ENCODE data around the gene YOD1. TPM values are rescaled to one million over a fixed set of nuclear protein-coding genes. Genes with fewer than 3 reads are reported as not detected.

YOD1 gene
- total and polyA plus RNA-seq, 2 of the 13 experiments (the other 11 are each of a cell fraction or from before 2014, with no cell fraction given): 3.4 to 9.1 TPM

- TF ChIP-seq MBNL3 (CRISPR knock-in tag; conservative IDR thresholded peaks at IDR 0.05) (no peak), NRL (CRISPR knock-in tag; IDR thresholded peaks at IDR 0.05; ENCODE audit: borderline replicate concordance) (no peak), ZNF879 (CRISPR knock-in tag; IDR thresholded peaks at IDR 0.05) (no peak), ZNF644 (CRISPR knock-in tag; IDR thresholded peaks at IDR 0.05; ENCODE audit: low read depth) (peak; percentile 90), ZNF878 (CRISPR knock-in tag; IDR thresholded peaks at IDR 0.05) (no peak), IKZF4 (CRISPR knock-in tag; IDR thresholded peaks at IDR 0.05; ENCODE audit: borderline replicate concordance, low read depth, not compliant biosample characterization) (no peak), ZBTB42 (CRISPR knock-in tag; IDR thresholded peaks at IDR 0.05) (no peak), KDM5A (IDR thresholded peaks at IDR 0.05; ENCODE audit: borderline replicate concordance, low read length) (no peak; the same call in 1 of the 2 replicates), ZNF580 (CRISPR knock-in tag; IDR thresholded peaks at IDR 0.05; ENCODE audit: borderline replicate concordance, low read depth) (peak; percentile 73; the same call in 1 of the 2 replicates), ZNF501 (CRISPR knock-in tag; IDR thresholded peaks at IDR 0.05) (peak; percentile 65; the same call in 1 of the 2 replicates), ZNF574 (CRISPR knock-in tag; IDR thresholded peaks at IDR 0.05) (peak; percentile 68), ZFAT (CRISPR knock-in tag; conservative IDR thresholded peaks at IDR 0.05) (no peak), ZNF335 (CRISPR knock-in tag; IDR thresholded peaks at IDR 0.05) (peak; percentile 78), ZBTB34 (CRISPR knock-in tag; IDR thresholded peaks at IDR 0.05) (peak; percentile 99), FOXJ3 (CRISPR knock-in tag; IDR thresholded peaks at IDR 0.05; ENCODE audit: borderline replicate concordance) (peak; percentile 93; the same call in 1 of the 2 replicates), MEIS2 (CRISPR knock-in tag; IDR thresholded peaks at IDR 0.05) (peak; percentile 89), ZNF687 (CRISPR knock-in tag; IDR thresholded peaks at IDR 0.05) (no peak), ATM (IDR thresholded peaks at IDR 0.05; ENCODE audit: borderline replicate concordance) (no peak)
Measured at GRCh38 chr1:207088701-207089626, 38.0 kb upstream of the YOD1 start, which contains the start of gene C4BPB (continued).
